Raji (cell line): Measurements from ENCODE around the gene CYB561D1.

ENCODE experiments used
- POLR2A ChIP-seq: IDR thresholded peaks from 2 replicates; pipeline ENCODE4 v1.6.1; 2011; ENCODE audit warnings: low read depth, low read length, control low read depth; ENCODE audit not compliant: insufficient read depth

Gene CYB561D1

DNA sequence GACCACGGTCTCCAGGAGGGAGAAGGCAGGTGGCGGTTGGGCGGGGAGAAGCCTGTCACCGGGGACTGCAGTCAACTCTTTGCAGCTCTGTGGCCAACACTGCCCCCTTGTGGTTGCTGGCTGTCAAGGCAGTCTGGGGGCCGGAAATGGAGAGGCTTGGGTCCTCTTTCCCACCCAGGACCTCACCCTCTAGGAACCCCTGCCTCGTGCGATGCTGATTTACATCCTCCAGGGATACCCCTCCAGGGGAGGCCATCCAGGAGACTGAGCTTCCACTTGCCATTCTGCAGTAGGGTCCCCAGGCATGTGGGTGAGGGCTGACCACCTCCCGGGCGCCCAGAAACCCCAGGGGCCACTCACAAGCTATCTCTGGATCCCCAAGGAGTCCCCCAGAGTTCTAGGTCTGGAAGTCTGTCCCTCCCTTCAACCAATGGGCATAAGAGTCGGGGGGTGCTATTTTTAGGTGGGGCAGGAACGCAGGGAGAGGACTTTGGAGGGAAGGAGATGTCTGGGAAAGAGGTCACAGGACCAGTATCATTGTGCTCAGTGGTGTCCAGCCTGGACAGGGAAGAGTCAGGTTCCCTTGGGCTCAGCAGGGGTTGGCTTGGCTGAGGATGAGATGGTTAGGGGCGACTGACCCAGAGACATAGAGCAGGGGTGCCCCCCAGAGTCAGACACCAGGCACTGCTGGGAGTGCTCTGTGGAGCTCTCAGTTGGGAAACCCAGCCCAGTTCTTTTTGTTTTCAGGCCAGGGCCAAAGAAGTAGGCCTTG lies 38.7 kb downstream of the CYB561D1 start:
- no peak for TF ChIP-seq POLR2A

DNA sequence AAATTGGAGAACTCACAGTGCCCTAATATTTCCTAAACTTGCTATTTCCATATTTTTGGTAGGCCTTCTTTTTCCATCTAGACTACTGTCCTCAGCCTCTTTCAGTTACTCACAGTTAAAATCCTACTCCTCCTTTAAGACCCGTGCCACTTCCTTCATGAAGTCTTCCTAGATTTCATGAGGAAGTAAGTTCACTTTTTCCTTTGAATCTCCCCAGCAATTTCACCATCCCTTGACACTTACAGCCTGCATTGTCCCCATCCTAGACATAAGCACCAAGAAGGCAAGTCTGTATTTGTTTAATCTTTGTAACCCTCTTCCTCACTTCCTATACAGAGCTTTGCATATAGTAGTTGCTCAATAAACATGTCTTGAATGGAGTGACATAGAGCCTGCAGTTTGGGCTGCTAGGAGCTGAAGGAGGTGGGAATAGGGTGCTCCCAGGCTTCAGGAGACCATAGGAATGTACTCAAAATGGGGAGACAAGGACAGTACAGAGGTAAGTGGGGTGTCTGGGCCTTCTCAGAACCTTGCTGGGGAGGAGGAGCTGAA lies 40.5 kb downstream of the CYB561D1 start:
- no peak for TF ChIP-seq POLR2A

DNA sequence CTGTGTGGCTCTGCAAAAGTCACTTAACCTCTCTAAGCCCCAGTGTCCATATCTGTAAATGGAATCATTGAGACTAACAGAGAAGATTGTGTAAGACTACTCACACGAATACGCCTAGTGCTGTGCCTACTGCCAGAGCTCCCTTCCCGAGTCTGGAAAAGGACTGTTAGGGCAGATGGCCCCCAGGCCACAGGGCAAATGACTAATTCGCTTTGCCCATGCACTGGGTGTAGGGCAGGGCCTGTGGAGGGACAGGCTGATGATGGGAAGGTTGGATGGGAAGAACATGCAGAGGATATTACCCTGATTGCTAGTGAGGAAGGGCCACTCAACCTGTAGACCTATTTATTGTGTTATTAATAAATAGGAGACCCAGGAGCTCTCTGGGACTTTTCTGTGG lies 41.6 kb downstream of the CYB561D1 start:
- TF ChIP-seq POLR2A: no peak

DNA sequence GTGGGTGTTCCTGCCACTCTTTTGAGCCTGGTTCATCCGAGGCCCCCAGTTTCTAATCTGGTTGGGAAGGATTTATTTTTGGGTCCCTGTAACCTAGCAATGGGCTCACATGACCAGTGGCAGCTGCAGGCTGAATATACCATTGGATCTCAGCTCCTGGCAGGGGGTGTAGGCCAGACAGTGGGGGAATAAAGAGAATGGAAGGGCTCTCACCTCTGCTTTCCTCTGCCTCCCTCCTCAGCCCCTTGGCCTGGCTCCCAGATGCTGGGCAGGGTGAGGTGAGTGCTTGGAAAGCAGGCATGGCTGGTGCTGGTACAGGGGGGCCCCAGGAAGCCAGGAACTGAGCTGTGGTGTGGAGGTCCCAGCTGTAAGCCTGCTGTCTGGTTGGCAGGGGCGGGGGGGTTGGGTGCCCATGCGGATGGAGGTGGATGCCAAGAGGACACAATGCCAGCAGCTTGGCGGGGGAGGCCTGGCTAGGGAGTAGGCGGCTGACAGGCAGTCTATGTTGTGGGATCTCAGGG lies 42.1 kb downstream of the CYB561D1 start:
- no peak for TF ChIP-seq POLR2A

DNA sequence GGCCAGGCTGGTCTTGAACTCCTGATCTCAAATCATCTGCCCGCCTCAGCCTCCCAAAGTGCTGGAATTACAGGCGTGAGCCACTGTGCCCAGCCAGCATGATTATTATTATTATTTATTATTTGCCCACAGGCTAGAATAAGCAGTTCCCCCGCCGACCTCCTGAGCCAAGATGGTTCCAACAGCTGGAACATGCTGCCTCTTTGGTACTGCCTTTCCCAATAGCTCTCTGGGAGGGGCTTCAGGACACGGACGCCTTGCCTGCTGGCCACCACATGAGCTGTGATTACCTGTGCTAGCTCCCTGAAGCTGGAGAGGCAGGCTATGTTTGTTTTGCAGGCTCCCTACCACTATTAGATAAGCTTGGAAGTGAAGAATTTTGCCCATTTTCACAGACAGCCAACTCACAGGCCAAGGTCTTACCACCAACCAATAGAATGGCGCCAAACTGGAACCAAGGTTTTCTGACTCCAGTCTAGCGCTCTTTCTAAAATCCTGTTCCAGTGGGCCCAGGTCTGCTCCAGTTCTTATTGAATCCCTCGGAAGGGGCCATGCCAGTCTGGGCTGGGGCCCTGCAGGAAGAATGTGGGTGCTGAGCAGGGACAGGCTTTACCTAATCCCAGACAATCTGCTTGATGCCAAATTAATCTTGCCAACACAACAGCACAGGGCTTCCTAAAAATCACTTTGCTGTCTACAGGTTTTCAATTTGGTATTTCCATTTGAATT lies 43.7 kb downstream of the CYB561D1 start:
- no peak for TF ChIP-seq POLR2A

- no peak for TF ChIP-seq POLR2A
Measured at GRCh38 chr1:109538827-109539555, 45.1 kb downstream of the CYB561D1 start.

DNA sequence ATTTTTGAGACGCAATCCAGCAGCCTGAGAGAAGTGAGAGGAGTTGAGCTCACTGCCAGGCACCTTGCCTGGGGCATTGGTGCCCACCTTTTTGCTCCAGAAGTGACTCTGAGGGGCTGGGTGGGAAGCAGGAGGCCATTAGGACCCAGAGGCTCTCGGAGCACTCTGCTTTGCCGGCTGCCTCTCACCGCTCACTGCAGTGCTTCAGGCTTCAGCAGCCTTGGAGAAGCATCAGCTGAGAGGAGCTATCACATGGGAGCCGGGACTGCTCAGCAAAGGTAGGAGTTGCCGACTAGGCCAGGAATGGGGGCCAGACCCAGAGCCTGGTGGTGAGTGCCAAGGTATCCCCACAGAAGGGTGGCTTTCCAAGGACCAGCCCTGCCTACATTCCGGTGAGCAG lies 45.8 kb downstream of the CYB561D1 start, which contains the start of gene GPR61:
GPR61 (plus strand) TSS at position 197 of the 400 bp plus-strand sequence. CDS start 3,151 bp downstream, outside the sequence.
- no peak for TF ChIP-seq POLR2A

- TF ChIP-seq POLR2A: no peak
Measured at GRCh38 chr1:109541102-109541501, 47.2 kb downstream of the CYB561D1 start.

DNA sequence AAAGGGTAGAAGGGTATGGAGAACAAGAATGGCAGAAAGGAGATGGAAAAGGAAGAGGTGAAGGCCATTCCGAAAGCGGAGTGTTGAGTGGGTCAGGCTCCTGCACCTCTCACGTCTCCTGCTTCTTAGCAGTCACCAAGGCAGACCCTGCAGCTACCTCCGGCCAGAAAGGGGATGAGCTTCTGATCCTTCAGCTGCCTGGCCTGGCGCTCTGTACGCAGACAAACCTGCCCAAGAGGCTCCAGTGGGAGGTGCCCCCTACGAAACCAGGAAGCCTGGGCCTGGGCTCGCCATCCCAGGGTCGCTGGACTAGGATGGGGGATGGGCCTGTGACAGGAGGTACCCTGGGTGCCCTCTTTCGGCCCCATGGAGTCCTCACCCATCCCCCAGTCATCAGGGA lies 48.8 kb downstream of the CYB561D1 start:
- TF ChIP-seq POLR2A: no peak

DNA sequence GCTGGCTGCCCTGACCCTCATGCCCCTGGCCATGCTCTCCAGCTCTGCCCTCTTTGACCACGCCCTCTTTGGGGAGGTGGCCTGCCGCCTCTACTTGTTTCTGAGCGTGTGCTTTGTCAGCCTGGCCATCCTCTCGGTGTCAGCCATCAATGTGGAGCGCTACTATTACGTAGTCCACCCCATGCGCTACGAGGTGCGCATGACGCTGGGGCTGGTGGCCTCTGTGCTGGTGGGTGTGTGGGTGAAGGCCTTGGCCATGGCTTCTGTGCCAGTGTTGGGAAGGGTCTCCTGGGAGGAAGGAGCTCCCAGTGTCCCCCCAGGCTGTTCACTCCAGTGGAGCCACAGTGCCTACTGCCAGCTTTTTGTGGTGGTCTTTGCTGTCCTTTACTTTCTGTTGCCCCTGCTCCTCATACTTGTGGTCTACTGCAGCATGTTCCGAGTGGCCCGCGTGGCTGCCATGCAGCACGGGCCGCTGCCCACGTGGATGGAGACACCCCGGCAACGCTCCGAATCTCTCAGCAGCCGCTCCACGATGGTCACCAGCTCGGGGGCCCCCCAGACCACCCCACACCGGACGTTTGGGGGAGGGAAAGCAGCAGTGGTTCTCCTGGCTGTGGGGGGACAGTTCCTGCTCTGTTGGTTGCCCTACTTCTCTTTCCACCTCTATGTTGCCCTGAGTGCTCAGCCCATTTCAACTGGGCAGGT lies 49.5 kb downstream of the CYB561D1 start:
- TF ChIP-seq POLR2A: no peak

DNA sequence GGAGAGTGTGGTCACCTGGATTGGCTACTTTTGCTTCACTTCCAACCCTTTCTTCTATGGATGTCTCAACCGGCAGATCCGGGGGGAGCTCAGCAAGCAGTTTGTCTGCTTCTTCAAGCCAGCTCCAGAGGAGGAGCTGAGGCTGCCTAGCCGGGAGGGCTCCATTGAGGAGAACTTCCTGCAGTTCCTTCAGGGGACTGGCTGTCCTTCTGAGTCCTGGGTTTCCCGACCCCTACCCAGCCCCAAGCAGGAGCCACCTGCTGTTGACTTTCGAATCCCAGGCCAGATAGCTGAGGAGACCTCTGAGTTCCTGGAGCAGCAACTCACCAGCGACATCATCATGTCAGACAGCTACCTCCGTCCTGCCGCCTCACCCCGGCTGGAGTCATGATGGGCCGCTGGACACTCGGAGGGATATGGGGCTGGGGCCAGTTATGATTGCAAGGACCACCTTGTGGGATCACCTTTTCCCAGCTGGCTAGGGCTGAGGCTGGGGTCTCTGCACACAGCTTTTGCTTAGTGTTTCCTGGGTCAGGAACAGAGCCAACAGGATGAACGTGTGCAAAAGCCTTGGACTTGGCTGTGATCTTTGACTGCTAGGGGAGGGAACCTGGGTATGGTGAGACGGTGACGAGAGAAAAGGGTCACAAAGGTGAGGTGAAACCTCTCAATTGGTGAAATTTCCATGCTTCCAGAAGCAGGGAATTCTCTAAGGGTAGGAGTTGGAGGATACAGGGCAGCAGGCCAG lies 50.3 kb downstream of the CYB561D1 start:
- no peak for TF ChIP-seq POLR2A

- TF ChIP-seq POLR2A: peak; percentile 30; the same call in 1 of the 2 replicates
Measured at GRCh38 chr1:109546311-109547109, 52.6 kb downstream of the CYB561D1 start.
